ENCODE measurements around the gene HINT1.

- TF ChIP-seq CTCF (conservative IDR thresholded peaks at IDR 0.05) (no peak), ZFX (IDR thresholded peaks at IDR 0.05) (no peak)
Observed at GRCh38 chr5:131193106-131193505, 28.1 kb upstream of the HINT1 start.

Data from C4-2B (cell line).